ENCODE results near the gene CDH13.

DNA sequence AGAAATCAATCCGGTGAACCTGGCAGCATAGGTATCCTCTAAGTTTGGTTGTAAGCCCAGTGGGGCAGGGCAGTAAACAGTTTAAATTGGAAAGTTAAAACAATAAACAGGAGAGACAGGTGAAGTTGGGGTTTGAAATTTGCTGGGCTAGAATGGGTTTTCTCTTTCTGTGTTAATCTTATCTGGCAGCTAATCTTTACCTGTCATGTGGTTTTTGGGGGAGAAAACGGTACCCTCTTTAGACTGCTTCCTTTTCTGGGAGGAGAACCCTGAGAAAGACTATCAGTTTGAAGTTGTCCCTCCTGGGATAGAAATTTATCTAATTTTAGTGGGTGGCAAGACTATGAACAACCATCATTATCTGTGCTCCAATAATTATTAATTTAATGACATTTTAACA lies 24.0 kb downstream of the CDH13 start:
- TF ChIP-seq, protein P1, sequence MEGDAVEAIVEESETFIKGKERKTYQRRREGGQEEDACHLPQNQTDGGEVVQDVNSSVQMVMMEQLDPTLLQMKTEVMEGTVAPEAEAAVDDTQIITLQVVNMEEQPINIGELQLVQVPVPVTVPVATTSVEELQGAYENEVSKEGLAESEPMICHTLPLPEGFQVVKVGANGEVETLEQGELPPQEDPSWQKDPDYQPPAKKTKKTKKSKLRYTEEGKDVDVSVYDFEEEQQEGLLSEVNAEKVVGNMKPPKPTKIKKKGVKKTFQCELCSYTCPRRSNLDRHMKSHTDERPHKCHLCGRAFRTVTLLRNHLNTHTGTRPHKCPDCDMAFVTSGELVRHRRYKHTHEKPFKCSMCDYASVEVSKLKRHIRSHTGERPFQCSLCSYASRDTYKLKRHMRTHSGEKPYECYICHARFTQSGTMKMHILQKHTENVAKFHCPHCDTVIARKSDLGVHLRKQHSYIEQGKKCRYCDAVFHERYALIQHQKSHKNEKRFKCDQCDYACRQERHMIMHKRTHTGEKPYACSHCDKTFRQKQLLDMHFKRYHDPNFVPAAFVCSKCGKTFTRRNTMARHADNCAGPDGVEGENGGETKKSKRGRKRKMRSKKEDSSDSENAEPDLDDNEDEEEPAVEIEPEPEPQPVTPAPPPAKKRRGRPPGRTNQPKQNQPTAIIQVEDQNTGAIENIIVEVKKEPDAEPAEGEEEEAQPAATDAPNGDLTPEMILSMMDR (IDR thresholded peaks at IDR 0.05), result no peak
- no peak for TF ChIP-seq POLR2A (IDR thresholded peaks at IDR 0.05)

Data from Peyer's patch (tissue), 4 donors.